ENCODE data around the gene SART3.

- TF ChIP-seq, protein P1, sequence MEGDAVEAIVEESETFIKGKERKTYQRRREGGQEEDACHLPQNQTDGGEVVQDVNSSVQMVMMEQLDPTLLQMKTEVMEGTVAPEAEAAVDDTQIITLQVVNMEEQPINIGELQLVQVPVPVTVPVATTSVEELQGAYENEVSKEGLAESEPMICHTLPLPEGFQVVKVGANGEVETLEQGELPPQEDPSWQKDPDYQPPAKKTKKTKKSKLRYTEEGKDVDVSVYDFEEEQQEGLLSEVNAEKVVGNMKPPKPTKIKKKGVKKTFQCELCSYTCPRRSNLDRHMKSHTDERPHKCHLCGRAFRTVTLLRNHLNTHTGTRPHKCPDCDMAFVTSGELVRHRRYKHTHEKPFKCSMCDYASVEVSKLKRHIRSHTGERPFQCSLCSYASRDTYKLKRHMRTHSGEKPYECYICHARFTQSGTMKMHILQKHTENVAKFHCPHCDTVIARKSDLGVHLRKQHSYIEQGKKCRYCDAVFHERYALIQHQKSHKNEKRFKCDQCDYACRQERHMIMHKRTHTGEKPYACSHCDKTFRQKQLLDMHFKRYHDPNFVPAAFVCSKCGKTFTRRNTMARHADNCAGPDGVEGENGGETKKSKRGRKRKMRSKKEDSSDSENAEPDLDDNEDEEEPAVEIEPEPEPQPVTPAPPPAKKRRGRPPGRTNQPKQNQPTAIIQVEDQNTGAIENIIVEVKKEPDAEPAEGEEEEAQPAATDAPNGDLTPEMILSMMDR (IDR thresholded peaks at IDR 0.05): no peak
- TF ChIP-seq POLR2A (IDR thresholded peaks at IDR 0.05): no peak
Observed at GRCh38 chr12:108589028-108589839, 28.3 kb upstream of the SART3 start.

All from heart left ventricle (tissue), 13 donors.